Mesothelial cell of epicardium (in vitro differentiated cells): ENCODE measurements around the gene VWA3A. TPM values are rescaled to one million over a fixed set of nuclear protein-coding genes. Genes with fewer than 3 reads are reported as not detected.
A peak's percentile ranks its signal among the peaks of the same experiment; 100 is the strongest.

Experiments
- DNase-seq, 2 experiments: peaks; one replicate each; pipeline ENCODE4 v3.0.0; 2021; ENCODE audit warnings: low spot score in 2 of 2; ENCODE audit not compliant: unreplicated experiment in 2 of 2
- H3K27ac Mint-ChIP-seq: 2 replicates; pipeline ENCODE4 v1.8.0; 2021; ENCODE audit warnings: mixed read lengths
- H3K27me3 Mint-ChIP-seq: 2 replicates; pipeline ENCODE4 v1.8.0; 2021; ENCODE audit warnings: low read depth, mixed read lengths
- H3K36me3 Mint-ChIP-seq: 2 replicates; pipeline ENCODE4 v1.8.0; 2021; ENCODE audit warnings: mixed read lengths
- H3K4me1 Mint-ChIP-seq: 2 replicates; pipeline ENCODE4 v1.8.0; 2021; ENCODE audit warnings: mixed read lengths
- H3K4me3 Mint-ChIP-seq: 2 replicates; pipeline ENCODE4 v1.8.0; 2021; ENCODE audit warnings: mild to moderate bottlenecking, moderate library complexity, mixed read lengths
- H3K9me3 Mint-ChIP-seq: 2 replicates; pipeline ENCODE4 v1.8.0; 2021; ENCODE audit warnings: mixed read lengths
- CTCF ChIP-seq: fragments of 200-600 bp; sonication (generic); IDR thresholded peaks from one replicate; pipeline ENCODE4 v1.5.0; 2021; ENCODE audit warnings: antibody characterized with exemption; ENCODE audit not compliant: unreplicated experiment
- total RNA-seq: library from RNA; stranded (reverse); gene quantifications from 3 replicates; pipeline ENCODE4 v1.2.1, GENCODE V29; 2021

The VWA3A gene
- total RNA-seq, 1 donor from 2014 or later, result 0.18 TPM

- Mint-ChIP-seq H3K4me3 (peak overlapping the region; percentile 96), H3K4me1 (peaks cover 20% of the 10 kb centered on the region), H3K27ac (peak overlapping the region; percentile 80), H3K36me3 (no peaks in the 10 kb centered on the region), H3K27me3 (no peaks in the 10 kb centered on the region), H3K9me3 (no peaks in the 10 kb centered on the region)
- no peak for TF ChIP-seq CTCF
- peak in 1 of 2 experiments; percentile 46 for DNase-seq
These were observed 97.2 kb downstream of the VWA3A start for GRCh38 chr16:22189473-22190080.

- no peaks in the 10 kb centered on the region for H3K9me3 Mint-ChIP-seq
- peak overlapping the region; percentile 96 for H3K4me3 Mint-ChIP-seq
- H3K4me1 Mint-ChIP-seq, result peaks cover 20% of the 10 kb centered on the region
- no peak for TF ChIP-seq CTCF
- peak overlapping the region; percentile 99 for H3K27ac Mint-ChIP-seq
- no peaks in the 10 kb centered on the region for H3K36me3 Mint-ChIP-seq
- H3K27me3 Mint-ChIP-seq, result no peaks in the 10 kb centered on the region
- DNase-seq, result peak in 1 of 2 experiments; percentile 99
These were observed 97.9 kb downstream of the VWA3A start for GRCh38 chr16:22190081-22190775.

GRCh38 chr16:22190776-22191531 lies 98.6 kb downstream of the VWA3A start:
- H3K27me3 Mint-ChIP-seq, result peaks cover 3% of the 10 kb centered on the region
- no peaks in the 10 kb centered on the region for H3K36me3 Mint-ChIP-seq
- TF ChIP-seq CTCF, result no peak
- peak overlapping the region; percentile 96 for H3K4me3 Mint-ChIP-seq
- peak; percentile 98 to 100 for DNase-seq
- peak overlapping the region; percentile 99 for H3K27ac Mint-ChIP-seq
- no peaks in the 10 kb centered on the region for H3K9me3 Mint-ChIP-seq
- H3K4me1 Mint-ChIP-seq, result peaks cover 20% of the 10 kb centered on the region

GRCh38 chr16:22191532-22192260 lies 99.4 kb downstream of the VWA3A start:
- no peaks in the 10 kb centered on the region for H3K9me3 Mint-ChIP-seq
- H3K36me3 Mint-ChIP-seq, result no peaks in the 10 kb centered on the region
- peaks cover 20% of the 10 kb centered on the region for H3K4me1 Mint-ChIP-seq
- TF ChIP-seq CTCF, result no peak
- DNase-seq, result no peak
- H3K27me3 Mint-ChIP-seq, result peaks cover 3% of the 10 kb centered on the region
- peak overlapping the region; percentile 96 for H3K4me3 Mint-ChIP-seq
- peak overlapping the region; percentile 99 for H3K27ac Mint-ChIP-seq

GRCh38 chr16:22192261-22193062 lies 100.1 kb downstream of the VWA3A start:
- peaks cover 3% of the 10 kb centered on the region for H3K27me3 Mint-ChIP-seq

More at GRCh38 chr16:22192261-22193062, 100.1 kb downstream of the VWA3A start:
- no peak for DNase-seq
- no peaks in the 10 kb centered on the region for H3K9me3 Mint-ChIP-seq
- H3K27ac Mint-ChIP-seq, result peak overlapping the region; percentile 99
- H3K4me3 Mint-ChIP-seq, result peak overlapping the region; percentile 96
- TF ChIP-seq CTCF, result no peak
- no peaks in the 10 kb centered on the region for H3K36me3 Mint-ChIP-seq
- H3K4me1 Mint-ChIP-seq, result peaks cover 20% of the 10 kb centered on the region
